HepG2 (cell line): ENCODE results near the gene PEBP1. TPM values are rescaled to one million over a fixed set of nuclear protein-coding genes. Genes with fewer than 3 reads are reported as not detected.

ENCODE experiments used
- CREM ChIP-seq, 2 experiments: sonication (generic) in 1 of 2; formaldehyde crosslinking in 1 of 2; IDR thresholded peaks; 2 replicates each; pipeline versions ENCODE4 v1.4.0 to v1.6.1; 2016 to 2020; ENCODE audit warnings: antibody characterized with exemption in 1 of 2, mild to moderate bottlenecking in 1 of 2, missing genetic modification reagents in 1 of 2
- ERF ChIP-seq: IDR thresholded peaks from 2 replicates; pipeline ENCODE4 v1.6.1; 2018; ENCODE audit warnings: missing biosample characterization, missing genetic modification reagents
- FOXA3 ChIP-seq: IDR thresholded peaks from 2 replicates; pipeline ENCODE4 v1.6.1; 2016; ENCODE audit warnings: missing genetic modification reagents, missing compliant biosample characterization
- GATAD2A ChIP-seq: IDR thresholded peaks from 2 replicates; pipeline ENCODE4 v1.6.1; 2016
- HMG20A ChIP-seq: IDR thresholded peaks from 2 replicates; pipeline ENCODE4 v1.6.1; 2016; ENCODE audit warnings: borderline replicate concordance
- KDM3A ChIP-seq: IDR thresholded peaks from 2 replicates; pipeline ENCODE4 v1.6.1; 2018; ENCODE audit warnings: low read depth, missing compliant biosample characterization
- NR2C2 ChIP-seq: sonication (generic); formaldehyde crosslinking; IDR thresholded peaks from 2 replicates; pipeline ENCODE4 v1.4.0; 2020; ENCODE audit warnings: missing genetic modification reagents, mild to moderate bottlenecking, moderate library complexity, borderline replicate concordance
- PITX1 ChIP-seq: sonication (generic); formaldehyde crosslinking; IDR thresholded peaks from 2 replicates; pipeline ENCODE4 v1.5.1; 2020; ENCODE audit warnings: mild to moderate bottlenecking, missing genetic modification reagents
- PPARG ChIP-seq: conservative IDR thresholded peaks from 2 replicates; pipeline ENCODE4 v1.6.1; 2016; ENCODE audit warnings: missing biosample characterization, missing genetic modification reagents
- RXRB ChIP-seq: IDR thresholded peaks from 2 replicates; pipeline ENCODE4 v1.6.1; 2016; ENCODE audit warnings: borderline replicate concordance, missing genetic modification reagents, missing compliant biosample characterization
- SALL1 ChIP-seq: sonication (generic); formaldehyde crosslinking; IDR thresholded peaks from 2 replicates; pipeline ENCODE4 v1.8.0; 2022; ENCODE audit warnings: mild to moderate bottlenecking, missing genetic modification reagents
- SOX5 ChIP-seq: IDR thresholded peaks from 2 replicates; pipeline ENCODE4 v1.6.1; 2016; ENCODE audit warnings: borderline replicate concordance
- TARDBP ChIP-seq: sonication (generic); formaldehyde crosslinking; IDR thresholded peaks from 2 replicates; pipeline ENCODE4 v1.8.0; 2022; ENCODE audit warnings: mild to moderate bottlenecking, missing genetic modification reagents
- TBL1XR1 ChIP-seq: fragments of 150-350 bp; IDR thresholded peaks from 2 replicates; pipeline ENCODE4 v1.6.1; 2014; ENCODE audit warnings: borderline replicate concordance, low read length; ENCODE audit not compliant: partially characterized antibody
- ZMYM4 ChIP-seq: sonication (generic); formaldehyde crosslinking; IDR thresholded peaks from 2 replicates; pipeline ENCODE4 v1.8.1; 2023; ENCODE audit warnings: mild to moderate bottlenecking, missing genetic modification reagents
- polyA plus RNA-seq, 8 experiments: library from polyadenylated mRNA; depleted of rRNA in 3 of 8; stranded (reverse) in 7 of 8; unstranded in 1 of 8; fragments of >200 nt; fragmentation: Illumina TruSeq in 4 of 8; extraction: Trizol in 4 of 8; gene quantifications; 2 replicates each; pipeline versions ENCODE4 v1.2.1 to v1.2.3, GENCODE V29; 2011 to 2016; ENCODE audit warnings: low read depth in 4 of 8, missing spikeins in 1 of 8, mixed read lengths in 1 of 8; ENCODE audit not compliant: insufficient read depth in 1 of 8
- total RNA-seq, 5 experiments: library from RNA; depleted of rRNA; stranded (reverse); fragments of >200 nt; fragmentation: Illumina TruSeq; extraction: Trizol; gene quantifications; 2 replicates each; pipeline ENCODE4 v1.2.3, GENCODE V29; 2016; ENCODE audit warnings: low read depth in 1 of 5
- TF ChIP-seq, protein P1 (sequence below): sonication (generic); formaldehyde crosslinking; IDR thresholded peaks from 2 replicates; pipeline ENCODE4 v1.5.0; 2020; ENCODE audit warnings: mild to moderate bottlenecking, missing genetic modification reagents, borderline replicate concordance
- TF ChIP-seq, protein P2 (sequence below): sonication (generic); formaldehyde crosslinking; IDR thresholded peaks from 2 replicates; pipeline ENCODE4 v1.5.0; 2020; ENCODE audit warnings: mild to moderate bottlenecking, missing genetic modification reagents, moderate library complexity
- TF ChIP-seq, protein P3 (sequence below): sonication (generic); formaldehyde crosslinking; IDR thresholded peaks from 2 replicates; pipeline ENCODE4 v1.4.0; 2020; ENCODE audit warnings: missing genetic modification reagents
- TF ChIP-seq, protein P4 (sequence below): IDR thresholded peaks from 2 replicates; pipeline ENCODE4 v1.6.1; 2016
- TF ChIP-seq, protein P5 (sequence below): sonication (generic); formaldehyde crosslinking; IDR thresholded peaks from 2 replicates; pipeline ENCODE4 v1.5.1; 2020; ENCODE audit warnings: missing genetic modification reagents, mild to moderate bottlenecking, borderline replicate concordance

PEBP1 gene
- total and polyA plus RNA-seq, 2 of the 13 experiments (the other 11 are each of a cell fraction or from before 2014, with no cell fraction given): 538 to 1,505 TPM

DNA sequence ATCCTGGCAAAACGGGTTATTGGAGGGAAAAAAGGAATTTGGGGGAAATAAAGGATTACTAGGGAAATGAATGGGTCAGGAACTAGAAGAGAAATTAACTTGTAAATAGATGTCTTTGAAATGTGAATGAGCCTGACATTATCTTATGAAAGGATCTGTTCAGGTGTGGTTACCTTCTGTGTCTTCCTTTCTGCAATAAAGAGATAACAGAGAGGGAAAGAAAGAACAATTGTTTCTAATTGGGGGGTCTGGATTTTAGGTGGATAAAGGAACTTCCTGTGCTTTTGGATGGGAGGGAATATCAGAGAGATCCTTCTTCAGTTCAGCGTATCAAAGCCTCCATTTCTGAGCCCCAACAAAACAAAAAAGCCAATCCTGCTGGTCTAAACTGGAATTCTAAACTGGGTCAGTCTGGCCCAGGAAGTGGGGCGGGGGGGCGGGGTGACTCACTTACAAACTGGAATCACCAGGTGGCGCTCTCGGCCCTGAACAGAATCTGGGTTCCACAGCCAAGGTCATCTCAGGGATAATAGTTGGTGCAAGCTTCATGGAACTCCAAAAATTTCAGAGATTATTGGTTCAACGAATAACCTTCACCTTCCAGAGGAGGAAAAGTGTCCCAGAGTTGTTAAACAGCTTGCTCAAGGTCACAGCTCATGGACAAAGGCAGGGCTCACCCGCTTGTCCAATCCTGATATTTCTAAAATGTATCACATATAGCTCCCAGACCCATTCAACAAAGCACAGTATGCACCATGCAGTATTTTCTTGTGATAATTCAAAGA is 15.2 kb upstream of the PEBP1 start (continued):
- TF ChIP-seq, protein P1, sequence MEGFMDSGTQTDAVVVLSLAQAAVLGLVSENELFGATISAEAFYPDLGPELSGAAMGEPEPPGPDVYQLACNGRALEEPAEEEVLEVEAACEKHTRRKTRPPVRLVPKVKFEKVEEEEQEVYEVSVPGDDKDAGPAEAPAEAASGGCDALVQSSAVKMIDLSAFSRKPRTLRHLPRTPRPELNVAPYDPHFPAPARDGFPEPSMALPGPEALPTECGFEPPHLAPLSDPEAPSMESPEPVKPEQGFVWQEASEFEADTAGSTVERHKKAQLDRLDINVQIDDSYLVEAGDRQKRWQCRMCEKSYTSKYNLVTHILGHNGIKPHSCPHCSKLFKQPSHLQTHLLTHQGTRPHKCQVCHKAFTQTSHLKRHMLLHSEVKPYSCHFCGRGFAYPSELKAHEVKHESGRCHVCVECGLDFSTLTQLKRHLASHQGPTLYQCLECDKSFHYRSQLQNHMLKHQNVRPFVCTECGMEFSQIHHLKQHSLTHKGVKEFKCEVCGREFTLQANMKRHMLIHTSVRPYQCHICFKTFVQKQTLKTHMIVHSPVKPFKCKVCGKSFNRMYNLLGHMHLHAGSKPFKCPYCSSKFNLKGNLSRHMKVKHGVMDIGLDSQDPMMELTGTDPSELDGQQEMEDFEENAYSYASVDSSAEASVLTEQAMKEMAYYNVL (CRISPR knock-in tag): no peak
- TF ChIP-seq GATAD2A (CRISPR knock-in tag): peak; percentile 71
- TF ChIP-seq PITX1 (CRISPR knock-in tag): peak; percentile 41; the same call in 1 of the 2 replicates
- TF ChIP-seq KDM3A (CRISPR knock-in tag): 0 out of 2 replicates have a peak, but pooled peaks have one; percentile 25
- TF ChIP-seq FOXA3: peak; percentile 58
- TF ChIP-seq, protein P2, sequence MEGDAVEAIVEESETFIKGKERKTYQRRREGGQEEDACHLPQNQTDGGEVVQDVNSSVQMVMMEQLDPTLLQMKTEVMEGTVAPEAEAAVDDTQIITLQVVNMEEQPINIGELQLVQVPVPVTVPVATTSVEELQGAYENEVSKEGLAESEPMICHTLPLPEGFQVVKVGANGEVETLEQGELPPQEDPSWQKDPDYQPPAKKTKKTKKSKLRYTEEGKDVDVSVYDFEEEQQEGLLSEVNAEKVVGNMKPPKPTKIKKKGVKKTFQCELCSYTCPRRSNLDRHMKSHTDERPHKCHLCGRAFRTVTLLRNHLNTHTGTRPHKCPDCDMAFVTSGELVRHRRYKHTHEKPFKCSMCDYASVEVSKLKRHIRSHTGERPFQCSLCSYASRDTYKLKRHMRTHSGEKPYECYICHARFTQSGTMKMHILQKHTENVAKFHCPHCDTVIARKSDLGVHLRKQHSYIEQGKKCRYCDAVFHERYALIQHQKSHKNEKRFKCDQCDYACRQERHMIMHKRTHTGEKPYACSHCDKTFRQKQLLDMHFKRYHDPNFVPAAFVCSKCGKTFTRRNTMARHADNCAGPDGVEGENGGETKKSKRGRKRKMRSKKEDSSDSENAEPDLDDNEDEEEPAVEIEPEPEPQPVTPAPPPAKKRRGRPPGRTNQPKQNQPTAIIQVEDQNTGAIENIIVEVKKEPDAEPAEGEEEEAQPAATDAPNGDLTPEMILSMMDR: peak; percentile 73
- TF ChIP-seq, protein P3, sequence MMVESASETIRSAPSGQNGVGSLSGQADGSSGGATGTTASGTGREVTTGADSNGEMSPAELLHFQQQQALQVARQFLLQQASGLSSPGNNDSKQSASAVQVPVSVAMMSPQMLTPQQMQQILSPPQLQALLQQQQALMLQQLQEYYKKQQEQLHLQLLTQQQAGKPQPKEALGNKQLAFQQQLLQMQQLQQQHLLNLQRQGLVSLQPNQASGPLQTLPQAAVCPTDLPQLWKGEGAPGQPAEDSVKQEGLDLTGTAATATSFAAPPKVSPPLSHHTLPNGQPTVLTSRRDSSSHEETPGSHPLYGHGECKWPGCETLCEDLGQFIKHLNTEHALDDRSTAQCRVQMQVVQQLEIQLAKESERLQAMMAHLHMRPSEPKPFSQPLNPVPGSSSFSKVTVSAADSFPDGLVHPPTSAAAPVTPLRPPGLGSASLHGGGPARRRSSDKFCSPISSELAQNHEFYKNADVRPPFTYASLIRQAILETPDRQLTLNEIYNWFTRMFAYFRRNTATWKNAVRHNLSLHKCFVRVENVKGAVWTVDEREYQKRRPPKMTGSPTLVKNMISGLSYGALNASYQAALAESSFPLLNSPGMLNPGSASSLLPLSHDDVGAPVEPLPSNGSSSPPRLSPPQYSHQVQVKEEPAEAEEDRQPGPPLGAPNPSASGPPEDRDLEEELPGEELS: peak; percentile 47; the same call in 1 of the 2 replicates
- TF ChIP-seq TARDBP (CRISPR knock-in tag): 0 out of 2 replicates have a peak, but pooled peaks have one; percentile 31
- peak; percentile 92 for TF ChIP-seq RXRB (CRISPR knock-in tag)
- peak; percentile 86 for TF ChIP-seq TBL1XR1
- peak; percentile 42; the same call in 1 of the 2 replicates for TF ChIP-seq CREM (IDR thresholded peaks at IDR 0.05)
- TF ChIP-seq CREM (CRISPR knock-in tag; IDR thresholded peaks at IDR 0.05): no peak
- TF ChIP-seq SOX5 (CRISPR knock-in tag): peak; percentile 46; the same call in 1 of the 2 replicates
- peak; percentile 48; the same call in 1 of the 2 replicates for TF ChIP-seq ZMYM4 (CRISPR knock-in tag)
- peak; percentile 68 for TF ChIP-seq SALL1 (CRISPR knock-in tag)
- TF ChIP-seq ERF: peak; percentile 30; the same call in 1 of the 2 replicates
- TF ChIP-seq, protein P4, sequence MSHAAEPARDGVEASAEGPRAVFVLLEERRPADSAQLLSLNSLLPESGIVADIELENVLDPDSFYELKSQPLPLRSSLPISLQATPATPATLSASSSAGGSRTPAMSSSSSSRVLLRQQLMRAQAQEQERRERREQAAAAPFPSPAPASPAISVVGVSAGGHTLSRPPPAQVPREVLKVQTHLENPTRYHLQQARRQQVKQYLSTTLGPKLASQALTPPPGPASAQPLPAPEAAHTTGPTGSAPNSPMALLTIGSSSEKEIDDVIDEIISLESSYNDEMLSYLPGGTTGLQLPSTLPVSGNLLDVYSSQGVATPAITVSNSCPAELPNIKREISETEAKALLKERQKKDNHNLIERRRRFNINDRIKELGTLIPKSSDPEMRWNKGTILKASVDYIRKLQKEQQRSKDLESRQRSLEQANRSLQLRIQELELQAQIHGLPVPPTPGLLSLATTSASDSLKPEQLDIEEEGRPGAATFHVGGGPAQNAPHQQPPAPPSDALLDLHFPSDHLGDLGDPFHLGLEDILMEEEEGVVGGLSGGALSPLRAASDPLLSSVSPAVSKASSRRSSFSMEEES (CRISPR knock-in tag): no peak
- TF ChIP-seq, protein P5, sequence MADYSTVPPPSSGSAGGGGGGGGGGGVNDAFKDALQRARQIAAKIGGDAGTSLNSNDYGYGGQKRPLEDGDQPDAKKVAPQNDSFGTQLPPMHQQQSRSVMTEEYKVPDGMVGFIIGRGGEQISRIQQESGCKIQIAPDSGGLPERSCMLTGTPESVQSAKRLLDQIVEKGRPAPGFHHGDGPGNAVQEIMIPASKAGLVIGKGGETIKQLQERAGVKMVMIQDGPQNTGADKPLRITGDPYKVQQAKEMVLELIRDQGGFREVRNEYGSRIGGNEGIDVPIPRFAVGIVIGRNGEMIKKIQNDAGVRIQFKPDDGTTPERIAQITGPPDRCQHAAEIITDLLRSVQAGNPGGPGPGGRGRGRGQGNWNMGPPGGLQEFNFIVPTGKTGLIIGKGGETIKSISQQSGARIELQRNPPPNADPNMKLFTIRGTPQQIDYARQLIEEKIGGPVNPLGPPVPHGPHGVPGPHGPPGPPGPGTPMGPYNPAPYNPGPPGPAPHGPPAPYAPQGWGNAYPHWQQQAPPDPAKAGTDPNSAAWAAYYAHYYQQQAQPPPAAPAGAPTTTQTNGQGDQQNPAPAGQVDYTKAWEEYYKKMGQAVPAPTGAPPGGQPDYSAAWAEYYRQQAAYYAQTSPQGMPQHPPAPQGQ (CRISPR knock-in tag): no peak
- TF ChIP-seq PPARG: peak; percentile 57
- TF ChIP-seq NR2C2 (CRISPR knock-in tag): peak; percentile 68; the same call in 1 of the 2 replicates
- peak; percentile 29; the same call in 1 of the 2 replicates for TF ChIP-seq HMG20A
